Liver (tissue), 9 donors: ENCODE data around the gene LGR4. TPM values are rescaled to one million over a fixed set of nuclear protein-coding genes. Genes with fewer than 3 reads are reported as not detected.

Experiments used
- DNase-seq: peaks from one replicate; pipeline ENCODE4 v3.0.0-alpha.2; 2017; ENCODE audit warnings: low spot score
- H3K27ac ChIP-seq, 2 donors: one replicate each; pipeline ENCODE4 v1.7.0; 2013; ENCODE audit warnings: inconsistent platforms in 2 of 2, low read length in 2 of 2, control low read depth in 1 of 2, low read depth in 1 of 2, mild to moderate bottlenecking in 1 of 2
- H3K27me3 ChIP-seq, 4 donors: one replicate each; pipeline versions ENCODE4 v1.6.1 to v1.7.0; 2013; ENCODE audit warnings: low read length in 3 of 4, inconsistent platforms in 1 of 4, mild to moderate bottlenecking in 1 of 4, moderate library complexity in 1 of 4; ENCODE audit not compliant: control insufficient read depth in 4 of 4, insufficient read depth in 4 of 4
- H3K36me3 ChIP-seq, 4 donors: one replicate each; pipeline versions ENCODE4 v1.6.1 to v1.7.0; 2013; ENCODE audit warnings: low read length in 3 of 4, mild to moderate bottlenecking in 3 of 4, low read depth in 1 of 4, moderate library complexity in 1 of 4; ENCODE audit not compliant: control insufficient read depth in 4 of 4, insufficient read depth in 3 of 4
- H3K4me1 ChIP-seq, 4 donors: one replicate each; pipeline versions ENCODE4 v1.6.1 to v1.7.0; 2013; ENCODE audit warnings: low read length in 3 of 4, mild to moderate bottlenecking in 3 of 4, moderate library complexity in 1 of 4; ENCODE audit not compliant: control insufficient read depth in 4 of 4, insufficient read depth in 4 of 4
- H3K4me3 ChIP-seq, 3 donors: one replicate each; pipeline versions ENCODE4 v1.6.1 to v1.7.0; 2013; ENCODE audit warnings: low read length in 3 of 3, control low read depth in 1 of 3, low read depth in 1 of 3, mild to moderate bottlenecking in 1 of 3
- H3K9ac ChIP-seq, 2 donors: one replicate each; pipeline ENCODE4 v1.7.0; 2013; ENCODE audit warnings: low read length in 2 of 2, mild to moderate bottlenecking in 2 of 2, moderate library complexity in 2 of 2, control low read depth in 1 of 2, low read depth in 1 of 2
- H3K9me3 ChIP-seq, 4 donors: one replicate each; pipeline versions ENCODE4 v1.6.1 to v1.7.0; 2013; ENCODE audit warnings: low read length in 3 of 4; ENCODE audit not compliant: control insufficient read depth in 4 of 4
- ATF3 ChIP-seq: IDR thresholded peaks from 2 replicates; pipeline ENCODE4 v1.6.1; 2016; ENCODE audit warnings: antibody characterized with exemption
- EGR1 ChIP-seq, 2 donors: IDR thresholded peaks; 2 replicates each; pipeline ENCODE4 v1.6.1; 2016 to 2018; ENCODE audit warnings: antibody characterized with exemption in 2 of 2, low read depth in 2 of 2
- FOXA1 ChIP-seq: IDR thresholded peaks from 2 replicates; pipeline ENCODE4 v1.6.1; 2016; ENCODE audit warnings: antibody characterized with exemption
- FOXA2 ChIP-seq: IDR thresholded peaks from 2 replicates; pipeline ENCODE4 v1.6.1; 2016; ENCODE audit warnings: antibody characterized with exemption
- GABPA ChIP-seq, 2 donors: IDR thresholded peaks in 1 of 2; conservative IDR thresholded peaks in 1 of 2; 2 replicates each; pipeline ENCODE4 v1.6.1; 2016; ENCODE audit warnings: antibody characterized with exemption in 2 of 2, mild to moderate bottlenecking in 1 of 2, moderate library complexity in 1 of 2
- HNF4A ChIP-seq, 2 donors: conservative IDR thresholded peaks; 2 replicates each; pipeline ENCODE4 v1.6.1; 2016; ENCODE audit warnings: antibody characterized with exemption in 2 of 2, mild to moderate bottlenecking in 2 of 2
- MAX ChIP-seq: IDR thresholded peaks from 2 replicates; pipeline ENCODE4 v1.6.1; 2016; ENCODE audit warnings: antibody characterized with exemption
- RXRA ChIP-seq, 2 donors: IDR thresholded peaks; 2 replicates each; pipeline ENCODE4 v1.6.1; 2017 to 2018; ENCODE audit warnings: antibody characterized with exemption in 2 of 2, mild to moderate bottlenecking in 1 of 2
- SP1 ChIP-seq: IDR thresholded peaks from 2 replicates; pipeline ENCODE4 v1.6.1; 2018; ENCODE audit warnings: antibody characterized with exemption, mild to moderate bottlenecking
- TAF1 ChIP-seq: conservative IDR thresholded peaks from 2 replicates; pipeline ENCODE4 v1.6.1; 2016; ENCODE audit warnings: antibody characterized with exemption, mild to moderate bottlenecking
- YY1 ChIP-seq: IDR thresholded peaks from 2 replicates; pipeline ENCODE4 v1.6.1; 2016; ENCODE audit warnings: antibody characterized with exemption, mild to moderate bottlenecking
- ZBTB33 ChIP-seq: IDR thresholded peaks from 2 replicates; pipeline ENCODE4 v1.6.1; 2016; ENCODE audit warnings: antibody characterized with exemption
- WGBS: extraction: QIAGEN DNeasy Blood & Tissue Kit; methylation state at CpG from one replicate; pipeline ENCODE4 v1.1.7; 2013; 5-methylcytosine and 5-hydroxymethylcytosine counted together
- polyA plus RNA-seq, 2 donors: library from polyadenylated mRNA; stranded (reverse) in 1 of 2; unstranded in 1 of 2; fragments of 200-250 nt in 1 of 2; fragments of >200 nt in 1 of 2; fragmentation: Nextera tagmentation in 1 of 2; extraction: Ambion mirVana in 1 of 2; gene quantifications; one replicate each; pipeline versions ENCODE4 v1.2.1 to v1.2.3, GENCODE V29; 2013 to 2015
- total RNA-seq, 2 donors: library from RNA; depleted of rRNA; stranded (reverse); fragments of >200 nt; gene quantifications; one replicate each; pipeline ENCODE4 v1.2.3, GENCODE V29; 2014
- donor health status: healthy.
- donor health status: healthy.
- donor health status: healthy.
- donor health status: healthy.
- donor health status: healthy.

Gene LGR4
- total and polyA plus RNA-seq, 4 donors: 13.7 to 95.3 (median 42.5) TPM

- peak; percentile 23 for TF ChIP-seq ZBTB33
Observed at GRCh38 chr11:27423125-27423524, 49.5 kb downstream of the LGR4 start (continued).

GRCh38 chr11:27421819-27422494 lies 50.6 kb downstream of the LGR4 start:
- no peaks in the 10 kb centered on the region for H3K36me3 ChIP-seq
- 36% methylated on average over 9 of the region's 9 CpGs for WGBS
- peaks cover 6 to 48% (median 19%) of the 10 kb centered on the region in 4 donors for H3K4me1 ChIP-seq
- no peaks in the 10 kb centered on the region for H3K27me3 ChIP-seq
- no peak for DNase-seq
- no peaks in the 10 kb centered on the region for H3K9me3 ChIP-seq
- TF ChIP-seq EGR1 (IDR thresholded peaks at IDR 0.05; ENCODE audit: low read depth in 2 of 2): no peak
- TF ChIP-seq ATF3: no peak
- no peak for TF ChIP-seq YY1
- no peak for TF ChIP-seq GABPA (IDR thresholded peaks at IDR 0.05 in 1 of 2, conservative IDR thresholded peaks at IDR 0.05 in 1 of 2)
- TF ChIP-seq HNF4A (conservative IDR thresholded peaks at IDR 0.05): peak in 1 of 2 donors; percentile 2
- peak; percentile 11 for TF ChIP-seq FOXA2
- TF ChIP-seq MAX: peak; percentile 7
- no peak for TF ChIP-seq ZBTB33
- TF ChIP-seq RXRA (IDR thresholded peaks at IDR 0.05): no peak
- peak overlapping the region; percentile 58 to 65 for H3K27ac ChIP-seq
- peak overlapping the region in 1 of 2 donors; percentile 39 for H3K9ac ChIP-seq
- H3K4me3 ChIP-seq: no peak overlapping the region

GRCh38 chr11:27420722-27421572 lies 51.6 kb downstream of the LGR4 start:
- Histone ChIP-seq H3K9me3 (no peaks in the 10 kb centered on the region), H3K27ac (peak overlapping the region; percentile 65 to 67), H3K4me3 (no peak overlapping the region), H3K27me3 (no peaks in the 10 kb centered on the region), H3K36me3 (no peaks in the 10 kb centered on the region), H3K4me1 (peaks cover 6 to 55% (median 19%) of the 10 kb centered on the region in 4 donors), H3K9ac (no peak overlapping the region)
- no peak for TF ChIP-seq FOXA1
- no peak for TF ChIP-seq RXRA (IDR thresholded peaks at IDR 0.05)
- no peak for TF ChIP-seq TAF1
- peak; percentile 1 for TF ChIP-seq MAX
- no peak for TF ChIP-seq SP1
- 77% methylated on average over 4 of the region's 4 CpGs for WGBS
- no peak for DNase-seq
